Glutamatergic neuron (in vitro differentiated cells): ENCODE results near the gene DCLK1. TPM values are rescaled to one million over a fixed set of nuclear protein-coding genes. Genes with fewer than 3 reads are reported as not detected.

Experiments used
- DNase-seq: peaks from one replicate; pipeline ENCODE4 v3.0.0; 2022
- H3K27ac Mint-ChIP-seq: one replicate; pipeline ENCODE4 v1.8.0; 2020; ENCODE audit warnings: mild to moderate bottlenecking, mixed read lengths, inconsistent platforms; ENCODE audit not compliant: unreplicated experiment
- H3K27me3 Mint-ChIP-seq: one replicate; pipeline ENCODE4 v1.8.0; 2020; ENCODE audit warnings: mild to moderate bottlenecking, moderate library complexity, mixed read lengths, inconsistent platforms; ENCODE audit not compliant: unreplicated experiment
- H3K36me3 Mint-ChIP-seq: one replicate; pipeline ENCODE4 v1.8.0; 2020; ENCODE audit warnings: mild to moderate bottlenecking, mixed read lengths, inconsistent platforms; ENCODE audit not compliant: unreplicated experiment
- H3K4me1 Mint-ChIP-seq: one replicate; pipeline ENCODE4 v1.8.0; 2020; ENCODE audit warnings: mild to moderate bottlenecking, low read depth, mixed read lengths, inconsistent platforms; ENCODE audit not compliant: unreplicated experiment
- H3K4me3 Mint-ChIP-seq: one replicate; pipeline ENCODE4 v1.8.0; 2020; ENCODE audit warnings: mild to moderate bottlenecking, mixed read lengths, inconsistent platforms; ENCODE audit not compliant: unreplicated experiment
- H3K9me3 Mint-ChIP-seq: one replicate; pipeline ENCODE4 v1.8.0; 2020; ENCODE audit warnings: mild to moderate bottlenecking, moderate library complexity, mixed read lengths, inconsistent platforms; ENCODE audit not compliant: unreplicated experiment
- CTCF ChIP-seq: fragments of 200-600 bp; sonication (generic); IDR thresholded peaks from one replicate; pipeline ENCODE4 v1.5.0; 2021; ENCODE audit not compliant: partially characterized antibody, unreplicated experiment
- total RNA-seq: library from RNA; stranded (reverse); fragmentation: NEBNext Ultra II Directional; extraction: Animal tissue kit (Norgen Biotek cat#: 25700); gene quantifications from one replicate; pipeline ENCODE4 v1.2.1, GENCODE V29; 2021; ENCODE audit not compliant: unreplicated experiment

The DCLK1 gene
- total RNA-seq, 1 donor from 2014 or later: 63.9 TPM

- no peak for DNase-seq
- Mint-ChIP-seq H3K4me3 (no peak overlapping the region), H3K27me3 (peaks cover 4% of the 10 kb centered on the region), H3K36me3 (no peaks in the 10 kb centered on the region), H3K27ac (no peak overlapping the region), H3K9me3 (peaks cover 3% of the 10 kb centered on the region), H3K4me1 (peaks cover 10% of the 10 kb centered on the region)
- no peak for TF ChIP-seq CTCF
Observed at GRCh38 chr13:35906636-35907035, 224.5 kb downstream of the DCLK1 start.

GRCh38 chr13:35903075-35903474 is 228.1 kb downstream of the DCLK1 start:
- H3K27ac Mint-ChIP-seq: no peak overlapping the region
- DNase-seq: no peak
- TF ChIP-seq CTCF: no peak
- H3K4me1 Mint-ChIP-seq: peaks cover 8% of the 10 kb centered on the region
- H3K36me3 Mint-ChIP-seq: no peaks in the 10 kb centered on the region
- no peak overlapping the region for H3K4me3 Mint-ChIP-seq
- no peaks in the 10 kb centered on the region for H3K27me3 Mint-ChIP-seq
- peaks cover 2% of the 10 kb centered on the region for H3K9me3 Mint-ChIP-seq

GRCh38 chr13:35898041-35898440 is 233.1 kb downstream of the DCLK1 start:
- H3K9me3 Mint-ChIP-seq: peaks cover 2% of the 10 kb centered on the region
- no peak for DNase-seq
- peaks cover 4% of the 10 kb centered on the region for H3K4me1 Mint-ChIP-seq
- no peak overlapping the region for H3K27ac Mint-ChIP-seq
- H3K36me3 Mint-ChIP-seq: no peaks in the 10 kb centered on the region
- no peak overlapping the region for H3K4me3 Mint-ChIP-seq
- H3K27me3 Mint-ChIP-seq: no peaks in the 10 kb centered on the region
- TF ChIP-seq CTCF: no peak

GRCh38 chr13:35894636-35895035 is 236.5 kb downstream of the DCLK1 start:
- H3K4me3 Mint-ChIP-seq: no peak overlapping the region
- no peak for DNase-seq
- peaks cover 1% of the 10 kb centered on the region for H3K27me3 Mint-ChIP-seq
- H3K27ac Mint-ChIP-seq: no peak overlapping the region
- H3K36me3 Mint-ChIP-seq: no peaks in the 10 kb centered on the region
- peaks cover 12% of the 10 kb centered on the region for H3K4me1 Mint-ChIP-seq
- TF ChIP-seq CTCF: no peak
- H3K9me3 Mint-ChIP-seq: peaks cover under 1% of the 10 kb centered on the region

- Mint-ChIP-seq H3K27ac (no peak overlapping the region), H3K9me3 (peaks cover 2% of the 10 kb centered on the region), H3K4me3 (no peak overlapping the region), H3K4me1 (peaks cover 23% of the 10 kb centered on the region), H3K27me3 (peaks cover 1% of the 10 kb centered on the region), H3K36me3 (no peaks in the 10 kb centered on the region)
- TF ChIP-seq CTCF: no peak
- DNase-seq: no peak
Observed at GRCh38 chr13:35892837-35893814, 238.1 kb downstream of the DCLK1 start.
